ENCODE data around the gene DIP2C.
"Not testable (repeated sequence)": the region's sequence is repeated elsewhere in the genome, so short reads cannot be mapped to it uniquely, and the experiment has no call there.

Gene DIP2C

GRCh38 chr10:697097-697875 is 7.8 kb upstream of the DIP2C start:
- DNase-seq, result no peak

- no peak for DNase-seq
These were observed 5.9 kb upstream of the DIP2C start for GRCh38 chr10:695396-695795.

GRCh38 chr10:693506-693905 is 4.0 kb upstream of the DIP2C start:
- DNase-seq, result no peak

GRCh38 chr10:692682-693351 is 3.3 kb upstream of the DIP2C start:
- no peak for DNase-seq

GRCh38 chr10:691216-691615 is 1.7 kb upstream of the DIP2C start:
- no peak for DNase-seq

GRCh38 chr10:690372-691161 is 1.1 kb upstream of the DIP2C start:
- DNase-seq, result no peak

GRCh38 chr10:689121-689451 is 382 bp downstream of the DIP2C start:
- no peak for DNase-seq

- DNase-seq, result no peak
These were observed 952 bp downstream of the DIP2C start for GRCh38 chr10:688312-689120.

GRCh38 chr10:687583-688311 is 1.7 kb downstream of the DIP2C start:
- DNase-seq, result no peak

GRCh38 chr10:686155-686931 is 3.1 kb downstream of the DIP2C start:
- no peak for DNase-seq

GRCh38 chr10:685613-686012 is 3.9 kb downstream of the DIP2C start:
- no peak for DNase-seq

GRCh38 chr10:683448-684071 is 5.9 kb downstream of the DIP2C start:
- DNase-seq, result no peak

- DNase-seq, result no peak
These were observed 6.5 kb downstream of the DIP2C start for GRCh38 chr10:682931-683447.

- no peak for DNase-seq
These were observed 7.7 kb downstream of the DIP2C start for GRCh38 chr10:681670-682318.

- no peak for DNase-seq
These were observed 8.7 kb downstream of the DIP2C start for GRCh38 chr10:680745-681144.

- no peak for DNase-seq
These were observed 9.3 kb downstream of the DIP2C start for GRCh38 chr10:680146-680545.

GRCh38 chr10:679556-679955 is 9.9 kb downstream of the DIP2C start:
- DNase-seq, result no peak

- DNase-seq, result not testable (repeated sequence)
These were observed 10.8 kb downstream of the DIP2C start for GRCh38 chr10:678662-679005.

- no peak for DNase-seq
These were observed 11.5 kb downstream of the DIP2C start for GRCh38 chr10:677750-678661.

Measured in DMS 273 treated with DMSO at 0.1 percent for 48 hours (cell line).